Esophagus squamous epithelium (tissue), 5 donors: ENCODE results near the gene FOXP1. TPM values are rescaled to one million over a fixed set of nuclear protein-coding genes. Genes with fewer than 3 reads are reported as not detected.

Experiments used
- DNase-seq: peaks from one replicate; lab custom pipeline; 2025; lab: John Stamatoyannopoulos, UW
- H3K27ac ChIP-seq, 4 donors: fragments of 200-600 bp; sonication (generic); one replicate each; pipeline ENCODE4 v1.5.1; 2016 to 2019; ENCODE audit warnings: mild to moderate bottlenecking in 1 of 4
- H3K27me3 ChIP-seq, 4 donors: fragments of 200-600 bp; sonication (generic); 1 replicate in 3 of 4; 2 replicates in 1 of 4; pipeline versions ENCODE4 v1.5.1 to v1.6.0; 2017 to 2021; ENCODE audit warnings: antibody characterized with exemption in 1 of 4
- H3K36me3 ChIP-seq, 3 donors: fragments of 200-600 bp; sonication (generic); one replicate each; pipeline ENCODE4 v1.5.1; 2016 to 2019
- H3K4me1 ChIP-seq, 3 donors: fragments of 200-600 bp; sonication (generic); one replicate each; pipeline ENCODE4 v1.5.1; 2017 to 2019
- H3K4me3 ChIP-seq, 4 donors: fragments of 200-600 bp; sonication (generic); 1 replicate in 3 of 4; 2 replicates in 1 of 4; pipeline ENCODE4 v1.5.1; 2016 to 2019; ENCODE audit warnings: mild to moderate bottlenecking in 2 of 4, moderate library complexity in 1 of 4
- H3K9me3 ChIP-seq, 3 donors: fragments of 200-600 bp; sonication (generic); one replicate each; pipeline ENCODE4 v1.5.1; 2016 to 2019
- CTCF ChIP-seq, 6 experiments: fragments of 450-650 bp in 4 of 6; fragments of 200-600 bp in 2 of 6; sonication (generic) in 2 of 6; IDR thresholded peaks; one replicate each; pipeline ENCODE4 v1.5.1; 2016 to 2019; ENCODE audit warnings: antibody characterized with exemption in 6 of 6, mild to moderate bottlenecking in 4 of 6, moderate library complexity in 4 of 6
- POLR2A ChIP-seq, 4 donors: fragments of 450-650 bp; IDR thresholded peaks; one replicate each; pipeline ENCODE4 v1.6.1; 2017; ENCODE audit warnings: antibody characterized with exemption in 4 of 4, mild to moderate bottlenecking in 4 of 4, moderate library complexity in 3 of 4
- WGBS, 2 donors: methylation state at CpG; one replicate each; pipeline ENCODE4 v1.1.5; 2018; 5-methylcytosine and 5-hydroxymethylcytosine counted together
- intact Hi-C: fragments of 100-400 bp; cut with DNase I; formaldehyde crosslinking; loops from one replicate; pipeline ENCODE4 v1.15.0; 2022
- total RNA-seq, 4 donors: library from RNA; depleted of rRNA; stranded (reverse); fragments of >200 nt; gene quantifications; one replicate each; pipeline ENCODE4 v1.1.0, GENCODE V29; 2016
- donor health status: DM: yes; HTN: yes; CAD: no.

FOXP1 gene
- total RNA-seq, 4 donors from 2014 or later, result 49.1 to 124 (median 61.1) TPM

GRCh38 chr3:71498543-71498942 lies 85.0 kb downstream of the FOXP1 start:
- WGBS, 2 donors, result 88 to 89% methylated on average over 2 to 3 of the region's 3 CpGs
- no peaks in the 10 kb centered on the region for H3K27me3 ChIP-seq
- no peak for DNase-seq
- intact Hi-C loops, result no loop called here
- peaks cover 0 to 3% (median 0%) of the 10 kb centered on the region in 3 donors for H3K36me3 ChIP-seq
- no peak overlapping the region for H3K27ac ChIP-seq
- H3K9me3 ChIP-seq, result no peaks in the 10 kb centered on the region
- H3K4me3 ChIP-seq, result no peak overlapping the region
- H3K4me1 ChIP-seq, result peaks cover 8 to 30% (median 22%) of the 10 kb centered on the region in 3 donors
- no peak for TF ChIP-seq POLR2A (IDR thresholded peaks at IDR 0.05)
- TF ChIP-seq CTCF (IDR thresholded peaks at IDR 0.05), result no peak

GRCh38 chr3:71497971-71498444 lies 85.5 kb downstream of the FOXP1 start:
- TF ChIP-seq CTCF (IDR thresholded peaks at IDR 0.05) (no peak), POLR2A (IDR thresholded peaks at IDR 0.05) (no peak)
- Histone ChIP-seq H3K9me3 (no peaks in the 10 kb centered on the region), H3K4me3 (no peak overlapping the region), H3K27me3 (no peaks in the 10 kb centered on the region), H3K36me3 (peaks cover 0 to 5% (median 0%) of the 10 kb centered on the region in 3 donors), H3K27ac (no peak overlapping the region), H3K4me1 (peaks cover 8 to 30% (median 22%) of the 10 kb centered on the region in 3 donors)
- WGBS, 2 donors, result 72 to 88% methylated on average over 4 to 5 of the region's 5 CpGs
- intact Hi-C loops, result no loop called here
- DNase-seq, result no peak

GRCh38 chr3:71497367-71497897 lies 86.1 kb downstream of the FOXP1 start:
- WGBS, 2 donors, result 75 to 80% methylated on average over 1 of the region's 1 CpG
- no peak overlapping the region for H3K27ac ChIP-seq
- H3K27me3 ChIP-seq, result no peaks in the 10 kb centered on the region
- H3K36me3 ChIP-seq, result peaks cover 0 to 11% (median 0%) of the 10 kb centered on the region in 3 donors
- TF ChIP-seq CTCF (IDR thresholded peaks at IDR 0.05) (no peak), POLR2A (IDR thresholded peaks at IDR 0.05) (no peak)
- H3K9me3 ChIP-seq, result no peaks in the 10 kb centered on the region
- H3K4me3 ChIP-seq, result no peak overlapping the region
- peaks cover 8 to 30% (median 22%) of the 10 kb centered on the region in 3 donors for H3K4me1 ChIP-seq
- intact Hi-C loops, result no loop called here
- DNase-seq, result no peak

- Histone ChIP-seq H3K27ac (peak overlapping the region; percentile 25 to 46 (median 36)), H3K4me3 (no peak overlapping the region), H3K36me3 (peaks cover 0 to 23% (median 0%) of the 10 kb centered on the region in 3 donors), H3K9me3 (peaks cover 0 to 6% (median 4%) of the 10 kb centered on the region in 3 donors), H3K27me3 (no peaks in the 10 kb centered on the region), H3K4me1 (peaks cover 8 to 30% (median 22%) of the 10 kb centered on the region in 3 donors)
- TF ChIP-seq POLR2A (IDR thresholded peaks at IDR 0.05) (no peak), CTCF (IDR thresholded peaks at IDR 0.05) (no peak)
- WGBS, 2 donors, result 56 to 63% methylated on average over 5 of the region's 5 CpGs
- no peak for DNase-seq
- intact Hi-C loops, result no loop called here
These were observed 87.6 kb downstream of the FOXP1 start for GRCh38 chr3:71495708-71496472.

- no peak overlapping the region for H3K4me3 ChIP-seq
- WGBS, 2 donors, result 88 to 93% methylated on average over 4 to 5 of the region's 5 CpGs
- TF ChIP-seq POLR2A (IDR thresholded peaks at IDR 0.05) (no peak), CTCF (IDR thresholded peaks at IDR 0.05) (no peak)
- no peak for DNase-seq
- H3K9me3 ChIP-seq, result peaks cover 0 to 7% (median 4%) of the 10 kb centered on the region in 3 donors
- H3K4me1 ChIP-seq, result peaks cover 8 to 30% (median 22%) of the 10 kb centered on the region in 3 donors
- peaks cover 0 to 38% (median 0%) of the 10 kb centered on the region in 3 donors for H3K36me3 ChIP-seq
- H3K27me3 ChIP-seq, result no peaks in the 10 kb centered on the region
- intact Hi-C loops, result no loop called here
- H3K27ac ChIP-seq, result no peak overlapping the region
These were observed 89.3 kb downstream of the FOXP1 start for GRCh38 chr3:71494212-71494611.
